Esophagus muscularis mucosa (tissue), 4 donors: ENCODE data around the gene EPN1.

Experiments used
- CTCF ChIP-seq, 3 experiments: fragments of 200-600 bp in 2 of 3; fragments of 450-650 bp in 1 of 3; sonication (generic) in 2 of 3; IDR thresholded peaks; one replicate each; pipeline ENCODE4 v1.5.1; 2017 to 2019; ENCODE audit warnings: antibody characterized with exemption in 3 of 3, mild to moderate bottlenecking in 2 of 3, moderate library complexity in 1 of 3
- EP300 ChIP-seq: sonication (generic); formaldehyde crosslinking; IDR thresholded peaks from one replicate; pipeline ENCODE4 v1.6.1; 2017; ENCODE audit warnings: antibody characterized with exemption
- POLR2A ChIP-seq: fragments of 450-650 bp; IDR thresholded peaks from one replicate; pipeline ENCODE4 v1.6.1; 2017; ENCODE audit warnings: antibody characterized with exemption, moderate library complexity, mild to moderate bottlenecking, low read depth
- POLR2AphosphoS5 ChIP-seq, 2 donors: sonication (generic); formaldehyde crosslinking; IDR thresholded peaks; one replicate each; pipeline ENCODE4 v1.6.1; 2017; ENCODE audit warnings: antibody characterized with exemption in 2 of 2

DNA sequence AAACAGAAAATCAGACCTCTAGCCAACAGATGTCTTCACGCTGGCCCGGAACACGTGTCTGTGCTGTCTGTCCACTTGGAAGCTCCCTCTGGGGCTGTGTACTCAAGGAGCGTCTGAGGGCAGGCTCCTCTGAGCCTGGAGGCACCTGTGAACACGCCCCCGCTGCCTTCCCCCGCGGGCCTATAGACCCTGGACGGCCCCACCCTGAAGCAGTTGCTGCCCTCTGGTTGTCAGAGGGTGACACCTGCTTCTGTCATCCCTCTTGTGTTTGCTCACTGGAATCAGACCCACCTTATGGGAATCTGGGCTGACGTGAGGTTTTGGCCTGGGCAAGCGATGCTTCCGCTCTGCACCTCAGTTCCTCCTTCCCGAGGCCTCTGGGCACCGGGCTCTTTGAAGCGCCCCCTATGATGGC lies 19.2 kb downstream of the EPN1 start:
- no peak for TF ChIP-seq CTCF (IDR thresholded peaks at IDR 0.05)
- TF ChIP-seq POLR2A, result no peak
- TF ChIP-seq POLR2AphosphoS5 (IDR thresholded peaks at IDR 0.05), result no peak
- no peak for TF ChIP-seq EP300
